ENCODE measurements around the gene PRICKLE4.

The PRICKLE4 gene

GRCh38 chr6:41740366-41741162 is 40.0 kb upstream of the PRICKLE4 start:
- H3K4me1 Mint-ChIP-seq = peaks cover 8% of the 10 kb centered on the region
- no peaks in the 10 kb centered on the region for H3K9me3 Mint-ChIP-seq
- H3K36me3 Mint-ChIP-seq = no peaks in the 10 kb centered on the region
- no peaks in the 10 kb centered on the region for H3K27me3 Mint-ChIP-seq
- H3K27ac Mint-ChIP-seq = no peak overlapping the region
- no peak overlapping the region for H3K4me3 Mint-ChIP-seq
- ATAC-seq = no peak

GRCh38 chr6:41741625-41742490 is 38.7 kb upstream of the PRICKLE4 start:
- Mint-ChIP-seq H3K27ac (no peak overlapping the region), H3K27me3 (no peaks in the 10 kb centered on the region), H3K36me3 (no peaks in the 10 kb centered on the region), H3K9me3 (no peaks in the 10 kb centered on the region), H3K4me1 (no peaks in the 10 kb centered on the region), H3K4me3 (no peak overlapping the region)
- no peak for ATAC-seq

- no peaks in the 10 kb centered on the region for H3K36me3 Mint-ChIP-seq
- no peak overlapping the region for H3K27ac Mint-ChIP-seq
- no peak for ATAC-seq
- no peaks in the 10 kb centered on the region for H3K27me3 Mint-ChIP-seq
- no peaks in the 10 kb centered on the region for H3K4me1 Mint-ChIP-seq
- H3K4me3 Mint-ChIP-seq = no peak overlapping the region
- H3K9me3 Mint-ChIP-seq = no peaks in the 10 kb centered on the region
Observed at GRCh38 chr6:41743406-41744235, 37.0 kb upstream of the PRICKLE4 start.

GRCh38 chr6:41744236-41744787 is 36.3 kb upstream of the PRICKLE4 start:
- Mint-ChIP-seq H3K27ac (no peak overlapping the region), H3K4me1 (no peaks in the 10 kb centered on the region), H3K9me3 (no peaks in the 10 kb centered on the region), H3K4me3 (no peak overlapping the region), H3K27me3 (no peaks in the 10 kb centered on the region), H3K36me3 (no peaks in the 10 kb centered on the region)
- ATAC-seq = no peak

GRCh38 chr6:41746107-41746506 is 34.5 kb upstream of the PRICKLE4 start:
- no peak overlapping the region for H3K27ac Mint-ChIP-seq
- no peaks in the 10 kb centered on the region for H3K36me3 Mint-ChIP-seq
- no peak overlapping the region for H3K4me3 Mint-ChIP-seq
- ATAC-seq = no peak
- peaks cover 12% of the 10 kb centered on the region for H3K27me3 Mint-ChIP-seq
- H3K9me3 Mint-ChIP-seq = no peaks in the 10 kb centered on the region
- no peaks in the 10 kb centered on the region for H3K4me1 Mint-ChIP-seq

GRCh38 chr6:41747256-41748101 is 33.1 kb upstream of the PRICKLE4 start, which contains the start of gene PGC:
TSS of gene PGC (minus strand) at chr6:41747397. CDS start at chr6:41747334, 63 bp downstream.
- Mint-ChIP-seq H3K4me1 (no peaks in the 10 kb centered on the region), H3K36me3 (no peaks in the 10 kb centered on the region), H3K9me3 (no peaks in the 10 kb centered on the region), H3K4me3 (no peak within 1 kb of the TSS), H3K27me3 (peaks cover 12% of the 10 kb centered on the region), H3K27ac (no peak within 1 kb of the TSS)
- no peak for ATAC-seq

GRCh38 chr6:41748102-41748477 is 32.5 kb upstream of the PRICKLE4 start:
- Mint-ChIP-seq H3K36me3 (no peaks in the 10 kb centered on the region), H3K27ac (no peak overlapping the region)
- ATAC-seq = no peak

GRCh38 chr6:41748542-41748941 is 32.0 kb upstream of the PRICKLE4 start:
- Mint-ChIP-seq H3K4me1 (no peaks in the 10 kb centered on the region), H3K27ac (no peak overlapping the region), H3K27me3 (peaks cover 12% of the 10 kb centered on the region), H3K9me3 (no peaks in the 10 kb centered on the region), H3K4me3 (no peak overlapping the region), H3K36me3 (no peaks in the 10 kb centered on the region)
- no peak for ATAC-seq

More at GRCh38 chr6:41748102-41748477, 32.5 kb upstream of the PRICKLE4 start:
- Mint-ChIP-seq H3K4me3 (no peak overlapping the region), H3K9me3 (no peaks in the 10 kb centered on the region), H3K27me3 (peaks cover 12% of the 10 kb centered on the region), H3K4me1 (no peaks in the 10 kb centered on the region)

- Mint-ChIP-seq H3K9me3 (no peaks in the 10 kb centered on the region), H3K4me1 (no peaks in the 10 kb centered on the region), H3K27ac (no peak overlapping the region), H3K36me3 (no peaks in the 10 kb centered on the region), H3K27me3 (peaks cover 12% of the 10 kb centered on the region), H3K4me3 (no peak overlapping the region)
- ATAC-seq = no peak
Observed at GRCh38 chr6:41750374-41750773, 30.2 kb upstream of the PRICKLE4 start.

- Mint-ChIP-seq H3K4me3 (no peak overlapping the region), H3K9me3 (no peaks in the 10 kb centered on the region), H3K27me3 (peaks cover 15% of the 10 kb centered on the region), H3K4me1 (no peaks in the 10 kb centered on the region), H3K36me3 (no peaks in the 10 kb centered on the region), H3K27ac (no peak overlapping the region)
- ATAC-seq = no peak
Observed at GRCh38 chr6:41755895-41756294, 24.7 kb upstream of the PRICKLE4 start.

- Mint-ChIP-seq H3K4me1 (no peaks in the 10 kb centered on the region), H3K27ac (no peak overlapping the region), H3K27me3 (peaks cover 15% of the 10 kb centered on the region), H3K36me3 (no peaks in the 10 kb centered on the region), H3K9me3 (no peaks in the 10 kb centered on the region), H3K4me3 (no peak overlapping the region)
- peak; percentile 32 for ATAC-seq
Observed at GRCh38 chr6:41756354-41756753, 24.2 kb upstream of the PRICKLE4 start.

GRCh38 chr6:41757271-41757670 is 23.3 kb upstream of the PRICKLE4 start:
- no peaks in the 10 kb centered on the region for H3K36me3 Mint-ChIP-seq
- H3K27me3 Mint-ChIP-seq = peaks cover 15% of the 10 kb centered on the region
- no peaks in the 10 kb centered on the region for H3K4me1 Mint-ChIP-seq
- ATAC-seq = no peak
- H3K9me3 Mint-ChIP-seq = no peaks in the 10 kb centered on the region
- H3K27ac Mint-ChIP-seq = no peak overlapping the region
- no peak overlapping the region for H3K4me3 Mint-ChIP-seq

- Mint-ChIP-seq H3K27me3 (peaks cover 15% of the 10 kb centered on the region), H3K4me3 (no peak overlapping the region), H3K27ac (no peak overlapping the region), H3K9me3 (no peaks in the 10 kb centered on the region), H3K36me3 (no peaks in the 10 kb centered on the region), H3K4me1 (no peaks in the 10 kb centered on the region)
- no peak for ATAC-seq
Observed at GRCh38 chr6:41757931-41758640, 22.5 kb upstream of the PRICKLE4 start.

- Mint-ChIP-seq H3K27ac (no peak overlapping the region), H3K36me3 (no peaks in the 10 kb centered on the region), H3K4me3 (no peak overlapping the region), H3K4me1 (no peaks in the 10 kb centered on the region), H3K9me3 (no peaks in the 10 kb centered on the region), H3K27me3 (peaks cover 15% of the 10 kb centered on the region)
- no peak for ATAC-seq
Observed at GRCh38 chr6:41758641-41759035, 21.9 kb upstream of the PRICKLE4 start.

All from stimulated activated memory B cell treated with anti-CD40 and anti-IgM and Interleukin-4, amounts not matched to agents 10 μg/mL and 1 μg/mL and 100 μg/mL, for 72 hours (primary cell).